NCI-H2196 (cell line): Measurements from ENCODE around the gene AKAP7.
A peak's percentile ranks its signal among the peaks of the same experiment; 100 is the strongest.

Experiments
- DNase-seq: peaks from one replicate; lab custom pipeline; 2025; ENCODE audit not compliant: unreplicated experiment; lab: John Stamatoyannopoulos, UW

Gene AKAP7

DNA sequence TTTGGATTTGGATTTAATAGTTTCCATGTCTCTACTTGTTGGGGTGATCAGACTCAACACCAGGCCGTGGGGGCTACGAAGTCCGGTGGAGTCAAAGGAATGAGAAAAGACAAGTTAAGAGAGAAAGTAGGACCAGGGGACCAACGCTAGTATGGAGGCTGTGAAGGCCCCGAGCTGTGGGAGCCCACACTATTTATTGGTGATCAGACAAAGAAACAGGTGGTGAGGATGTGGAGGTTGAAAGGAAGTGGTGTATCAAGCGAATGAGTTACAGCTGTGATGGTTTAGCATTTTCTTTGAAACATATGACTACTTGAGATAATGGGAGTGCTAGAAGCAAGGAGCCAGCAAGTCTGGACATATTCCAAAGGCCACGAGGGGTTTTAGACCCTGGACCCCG, 62.4 kb downstream of the AKAP7 start:
- DNase-seq = no peak

DNA sequence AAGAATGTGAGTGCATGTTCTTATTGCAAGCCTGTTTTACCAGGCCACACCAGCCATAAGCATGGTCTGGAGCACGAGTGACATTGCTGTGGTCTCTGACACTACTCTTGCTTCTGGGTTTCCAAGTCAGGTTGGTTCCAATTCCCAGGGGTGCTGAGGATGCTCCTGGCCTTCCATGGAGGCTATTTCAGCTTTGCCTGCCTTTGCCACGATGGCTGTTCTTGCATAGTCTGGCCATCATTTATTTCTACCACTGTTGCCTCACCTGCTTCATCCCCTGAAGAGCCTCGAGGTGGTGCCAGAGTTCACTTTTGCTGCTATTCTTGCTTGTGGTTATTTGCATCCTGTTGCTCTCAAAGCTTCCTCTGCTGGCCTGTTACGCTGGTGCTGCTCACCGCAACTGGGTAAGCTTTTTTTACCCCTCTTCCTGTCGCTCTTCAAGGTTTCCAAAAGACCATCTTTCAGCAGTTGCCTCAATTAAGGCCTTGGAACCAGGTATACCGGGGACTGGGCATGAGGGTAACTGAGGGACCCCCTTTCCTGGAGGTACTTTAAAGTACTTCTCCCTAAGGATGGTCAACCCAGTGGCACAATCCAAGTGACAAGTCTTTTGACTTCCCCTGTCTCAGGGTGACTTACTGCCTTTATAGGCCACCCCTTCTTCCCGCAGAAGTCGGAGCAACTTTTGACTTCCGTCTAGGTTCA, 64.5 kb downstream of the AKAP7 start:
- DNase-seq = peak; percentile 17

DNA sequence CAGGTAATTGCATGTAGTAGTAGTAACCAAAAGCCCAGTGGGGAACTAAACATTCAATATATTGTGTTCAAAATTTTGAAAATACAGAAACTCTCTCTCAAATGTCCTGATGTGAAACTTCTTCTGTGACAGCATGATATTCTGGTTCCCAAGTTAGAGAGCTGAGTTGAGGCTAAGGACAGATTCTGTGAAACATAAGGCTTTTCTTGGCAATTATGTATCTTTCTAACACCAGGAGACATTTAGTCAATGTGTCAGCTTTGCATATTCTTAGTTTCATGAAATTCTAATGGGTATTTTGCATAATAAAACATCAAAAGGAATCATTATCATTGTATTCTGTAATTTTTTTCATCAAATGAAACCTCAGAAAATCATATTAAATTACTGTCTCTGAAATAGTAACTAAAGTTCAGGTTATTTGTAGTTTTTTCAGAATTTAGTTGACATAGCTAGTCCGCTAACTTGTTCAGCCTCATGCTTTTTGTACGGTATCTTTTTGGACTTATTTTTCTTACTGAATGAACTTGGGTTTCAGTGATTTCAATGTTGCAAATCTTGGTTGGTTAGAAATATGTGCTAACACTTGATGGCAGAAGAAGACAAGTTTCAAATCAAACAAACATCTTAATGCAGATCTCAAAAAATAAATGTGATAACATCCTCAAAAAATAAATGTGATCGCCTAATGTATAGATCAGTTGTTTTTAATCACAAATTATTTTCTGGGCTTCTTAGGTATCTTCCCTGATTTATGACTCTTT, 70.4 kb downstream of the AKAP7 start:
- DNase-seq = no peak

DNA sequence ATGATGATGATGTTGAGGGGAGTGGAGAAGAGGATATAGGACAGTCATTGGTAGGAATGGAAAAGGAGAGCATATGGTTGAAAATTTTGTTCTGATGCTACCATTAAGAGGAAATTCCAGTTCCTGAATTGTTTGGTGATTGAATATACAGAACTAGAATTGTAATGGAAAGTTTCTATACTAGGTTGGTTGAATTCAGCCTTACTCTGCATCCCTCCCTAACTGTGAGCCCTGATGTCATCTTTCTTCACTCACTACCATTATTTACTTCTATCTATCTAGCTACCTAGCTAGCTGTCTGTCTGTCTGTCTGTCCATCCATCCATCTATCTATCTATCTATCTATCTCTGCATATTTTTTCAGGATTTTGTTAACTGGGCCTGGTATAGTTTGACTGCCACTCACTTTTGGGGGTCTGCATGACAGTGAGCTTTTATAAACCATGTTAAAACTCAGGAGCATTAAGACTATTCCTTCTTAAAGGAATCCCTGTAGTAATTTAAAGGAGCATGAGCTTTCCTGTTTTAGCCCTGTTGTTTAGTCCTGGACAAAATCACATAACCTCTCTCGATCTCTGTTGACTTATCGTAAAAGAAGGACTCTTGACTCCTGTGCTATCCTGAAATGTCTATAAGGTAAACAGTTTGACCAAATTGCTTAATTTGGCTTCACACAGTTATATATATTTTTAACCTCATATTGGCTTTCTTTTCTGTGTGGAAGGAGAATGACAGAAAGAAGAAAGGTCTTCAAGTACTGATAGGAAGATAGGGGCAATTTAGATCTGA, 71.4 kb downstream of the AKAP7 start:
- no peak for DNase-seq

DNA sequence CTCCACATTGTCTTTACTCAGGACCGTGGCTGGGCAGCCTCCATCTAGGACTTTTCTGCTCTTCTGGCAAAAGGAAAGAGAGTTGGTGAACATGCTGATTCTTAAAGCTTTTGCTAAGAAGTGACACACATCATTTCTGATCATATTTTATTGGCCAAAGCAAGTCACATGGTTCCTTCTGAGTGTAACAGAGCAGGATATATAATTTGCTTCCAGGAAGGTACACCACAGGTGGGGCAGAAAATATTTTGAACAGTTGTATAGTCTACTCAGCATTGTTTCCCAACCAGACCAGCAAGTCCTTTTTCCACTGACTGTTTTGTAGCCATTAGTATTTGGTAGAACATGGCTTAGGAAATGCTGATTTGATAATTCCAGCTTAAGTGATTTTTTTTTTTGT, 73.5 kb downstream of the AKAP7 start:
- DNase-seq = no peak

DNA sequence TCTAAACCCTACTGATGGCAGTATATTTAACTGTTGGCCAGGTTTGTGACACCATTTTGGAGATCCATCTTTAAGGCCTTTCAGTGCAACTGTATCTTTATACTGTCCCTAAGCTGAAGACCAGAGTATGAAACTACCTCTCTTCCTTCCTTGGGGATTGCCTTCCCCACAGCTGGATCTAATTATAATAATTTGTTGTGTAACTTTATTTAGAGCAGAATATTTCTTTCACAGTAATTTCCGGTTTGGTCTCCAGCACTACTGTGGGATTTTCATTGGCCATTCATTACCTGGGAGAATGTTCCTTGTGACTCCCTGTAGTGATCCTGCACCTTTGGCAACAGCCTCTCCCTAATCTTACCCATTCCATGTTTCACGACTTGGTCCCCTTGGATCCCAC, 75.2 kb downstream of the AKAP7 start:
- no peak for DNase-seq

DNA sequence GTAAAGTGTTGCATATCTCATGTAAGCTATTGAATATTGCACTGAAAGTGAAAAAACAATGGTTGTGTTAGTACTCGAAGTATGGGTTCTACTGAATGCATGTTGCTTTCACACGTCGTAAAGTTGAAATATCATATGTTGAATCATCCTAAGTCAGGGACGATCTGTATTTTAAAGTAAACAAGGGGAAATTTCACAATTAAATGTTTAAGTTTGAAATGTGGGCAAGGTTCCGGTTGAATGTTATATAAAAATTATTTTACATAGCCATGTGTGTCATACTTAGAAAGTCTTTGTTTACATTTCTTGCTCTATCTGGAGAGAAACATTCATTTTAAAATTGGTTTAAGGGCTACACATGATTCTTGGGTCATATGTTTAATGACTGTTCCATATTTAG, 76.8 kb downstream of the AKAP7 start:
- DNase-seq = no peak

DNA sequence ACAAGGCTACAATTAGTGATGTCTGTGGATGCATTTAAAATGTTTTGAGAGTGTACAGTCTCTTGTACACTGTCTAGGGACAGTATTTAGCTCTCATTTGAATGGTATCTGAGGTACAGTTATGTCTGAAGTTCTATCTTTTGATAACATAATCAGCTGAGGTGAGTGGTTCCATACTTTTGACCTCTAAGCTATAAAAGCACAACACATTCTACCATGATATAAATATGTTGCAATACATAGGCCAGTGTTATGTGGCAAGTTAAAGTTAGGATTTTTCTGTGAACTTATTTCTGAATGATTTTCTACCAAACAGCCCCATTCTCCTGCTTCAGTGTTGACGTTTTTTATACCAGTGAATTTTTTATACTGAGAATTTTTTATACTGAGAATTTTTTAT, 77.6 kb downstream of the AKAP7 start:
- DNase-seq = no peak

DNA sequence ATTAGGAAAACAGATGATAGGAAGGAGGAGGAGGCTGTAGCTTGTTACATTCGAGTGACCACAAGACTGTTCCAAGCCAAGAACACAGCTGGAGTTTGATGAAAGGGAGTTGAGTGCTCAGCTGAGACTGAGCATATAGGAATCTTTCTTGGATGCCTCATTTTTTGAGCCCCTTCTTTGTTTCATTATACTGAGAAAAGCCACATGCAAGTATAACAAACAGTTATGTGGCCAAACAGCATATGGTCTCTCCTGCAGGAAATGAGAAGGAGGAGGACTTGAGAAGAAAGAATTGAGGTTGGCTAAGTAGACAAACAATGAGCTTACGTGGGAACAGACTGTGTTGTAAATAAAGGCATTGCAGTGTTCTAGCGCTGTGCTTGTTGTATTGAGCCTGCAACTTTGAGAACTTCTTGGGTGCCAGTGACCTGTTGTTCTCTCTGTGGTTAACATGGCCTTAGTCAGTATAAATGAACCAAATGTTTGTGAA, 78.3 kb downstream of the AKAP7 start:
- no peak for DNase-seq

DNA sequence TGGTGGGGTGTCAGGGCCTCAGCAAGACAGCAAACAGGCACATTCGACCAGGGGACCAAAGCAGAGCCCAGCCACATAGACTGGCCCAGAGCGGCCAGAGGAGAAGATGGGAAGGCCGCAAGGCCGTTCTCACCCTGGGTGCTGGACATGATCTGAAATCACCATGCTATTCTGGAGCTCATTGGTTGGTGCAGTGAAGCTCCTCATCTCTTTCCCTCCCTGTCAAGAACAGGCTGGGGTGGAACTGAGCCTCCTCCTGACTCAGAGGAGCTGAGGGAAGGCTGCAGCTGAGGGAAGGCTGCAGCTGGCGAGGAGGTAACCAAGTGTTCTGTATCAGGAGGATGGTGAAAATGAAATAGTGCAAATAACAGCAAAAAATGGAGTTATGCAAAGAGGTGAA, 80.0 kb downstream of the AKAP7 start:
- no peak for DNase-seq

DNA sequence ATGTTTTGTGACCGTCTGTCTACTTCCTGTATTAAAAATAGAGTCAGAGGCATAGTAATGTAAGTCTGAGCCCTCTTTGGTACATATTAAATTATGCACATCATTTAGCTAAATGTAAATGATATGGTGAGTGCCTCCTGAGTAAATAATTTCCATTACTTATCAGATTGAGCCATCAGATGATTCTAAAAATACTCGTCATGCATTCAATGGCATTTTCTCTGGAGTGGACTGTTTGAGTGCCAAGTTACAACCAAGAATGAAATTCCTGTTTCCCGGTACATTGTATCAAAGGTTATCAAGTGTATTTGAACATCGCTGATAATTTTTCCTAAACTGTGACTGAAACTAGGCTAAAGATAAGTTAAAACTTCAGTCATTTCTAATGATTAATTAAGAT, 81.0 kb downstream of the AKAP7 start:
- DNase-seq = no peak

DNA sequence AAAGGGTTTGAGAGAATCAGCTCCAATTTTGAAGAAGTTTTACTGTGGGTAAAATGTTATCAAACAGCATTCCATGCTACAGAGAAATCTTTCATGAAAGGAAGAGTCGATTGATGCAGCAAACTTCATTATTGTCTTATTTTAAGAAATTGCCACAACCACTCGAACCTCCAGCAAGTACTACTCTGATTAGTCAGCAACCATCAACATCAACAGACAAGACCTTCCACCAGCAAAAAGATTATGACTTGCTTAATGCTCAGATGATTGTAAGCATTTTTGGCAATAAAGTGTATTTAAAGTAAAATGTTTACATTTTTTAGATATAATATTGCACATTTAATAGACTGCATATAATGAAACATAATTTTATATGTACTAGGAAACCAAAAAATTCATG, 87.5 kb downstream of the AKAP7 start:
- DNase-seq = no peak

DNA sequence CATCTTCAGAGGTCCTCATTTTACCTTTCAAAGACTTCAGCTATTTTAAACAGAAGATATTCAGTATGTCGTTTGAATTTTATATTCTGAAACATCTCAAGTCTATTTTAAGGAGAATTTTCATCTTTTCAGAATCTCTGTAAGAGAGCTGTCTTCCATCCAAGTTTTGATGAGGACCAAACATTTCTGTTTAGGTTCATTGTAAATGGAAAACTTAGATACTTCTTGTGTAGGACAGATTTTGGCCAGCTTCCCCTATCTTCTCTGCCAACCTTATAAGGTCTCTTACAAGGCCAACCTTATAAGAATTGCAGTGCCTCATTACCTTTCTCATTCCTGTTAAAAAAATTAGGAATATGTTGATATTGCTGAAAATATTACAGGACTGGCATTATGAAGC, 88.1 kb downstream of the AKAP7 start:
- no peak for DNase-seq

DNA sequence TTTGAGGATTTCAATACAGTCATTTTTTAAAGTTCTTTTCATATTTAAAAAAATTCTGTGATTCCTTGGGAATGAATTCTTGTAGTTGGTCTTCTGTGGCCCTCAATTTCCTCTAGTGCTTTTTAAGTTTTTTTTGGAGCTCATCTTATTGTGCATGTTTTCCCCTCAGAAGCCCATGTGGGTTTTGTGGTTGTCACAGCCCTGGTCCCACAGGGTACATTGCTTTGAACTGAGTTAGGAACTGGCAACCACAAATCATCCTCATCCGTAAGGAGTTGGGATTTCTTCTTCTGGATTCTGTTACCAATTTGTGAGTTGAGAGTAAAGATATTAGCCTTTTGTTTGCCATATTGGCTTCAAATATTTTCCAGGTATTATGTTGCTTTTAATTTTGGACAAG, 89.9 kb downstream of the AKAP7 start:
- no peak for DNase-seq

DNA sequence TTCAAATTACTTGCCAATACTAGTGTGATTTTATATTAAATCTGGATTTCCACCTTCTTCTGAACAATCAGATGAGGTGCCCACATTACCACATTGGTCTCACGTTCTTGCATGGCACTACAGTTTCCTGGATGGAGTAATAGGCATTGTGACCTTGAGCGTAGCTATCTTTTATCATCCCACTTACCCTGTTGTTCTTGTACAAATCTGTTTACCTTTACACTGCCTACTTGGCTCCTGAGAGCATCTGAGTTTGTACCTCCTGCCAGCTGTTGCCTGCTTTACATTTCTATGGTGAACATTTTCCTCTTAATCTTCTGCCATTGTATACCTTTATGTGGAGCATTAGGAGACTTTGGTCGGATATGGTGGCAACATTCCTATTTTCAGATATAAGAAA, 90.7 kb downstream of the AKAP7 start:
- no peak for DNase-seq

DNA sequence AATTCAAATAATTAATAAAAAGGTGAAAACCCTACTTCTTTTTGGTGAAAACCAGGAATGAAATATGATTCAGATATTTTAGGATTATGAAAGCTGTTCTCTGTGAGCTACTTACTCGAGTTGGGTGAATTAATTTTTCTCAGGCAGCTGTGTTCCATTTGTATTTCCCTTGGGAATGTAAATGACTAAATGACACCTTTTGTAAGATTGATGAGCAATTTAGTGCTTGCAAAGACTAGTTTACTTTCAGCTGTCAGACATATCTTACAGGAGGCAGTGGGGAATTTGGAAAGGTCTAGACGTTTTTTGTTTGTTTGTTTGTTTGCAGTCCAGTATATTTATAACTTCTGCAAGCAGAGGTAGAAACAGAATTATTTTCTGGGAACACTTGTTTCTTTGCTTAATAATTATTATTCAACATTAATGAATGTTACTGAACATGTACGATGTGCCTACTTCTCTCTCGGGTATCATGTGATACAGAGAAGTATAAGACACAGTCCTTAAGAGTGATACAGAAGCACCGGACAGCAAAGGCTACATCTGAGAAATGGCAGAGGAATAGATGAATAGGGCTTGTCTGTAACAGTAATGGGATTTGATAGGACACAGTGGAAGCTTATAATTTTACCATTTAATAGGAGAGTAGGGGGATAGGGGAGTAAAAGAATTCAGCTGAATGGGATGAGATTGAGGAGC, 91.3 kb downstream of the AKAP7 start:
- no peak for DNase-seq

DNA sequence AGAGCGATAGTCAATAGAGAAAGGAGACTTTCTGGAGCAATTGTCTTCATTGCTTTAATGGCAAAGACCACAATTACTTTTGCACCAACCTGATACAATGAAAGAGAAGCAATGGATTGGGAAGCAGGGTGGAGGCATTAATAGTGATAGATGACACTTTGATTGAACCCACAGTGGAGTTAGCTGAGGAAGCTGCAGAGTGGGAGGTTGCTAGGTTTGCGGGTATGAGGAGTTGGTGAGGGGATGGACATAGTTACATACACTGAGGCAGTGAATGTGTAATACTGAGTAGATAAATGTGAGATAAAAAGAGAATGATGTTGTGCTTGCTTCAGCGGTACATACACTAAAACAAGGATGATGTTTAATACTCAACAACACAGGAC, 91.9 kb downstream of the AKAP7 start:
- no peak for DNase-seq

DNA sequence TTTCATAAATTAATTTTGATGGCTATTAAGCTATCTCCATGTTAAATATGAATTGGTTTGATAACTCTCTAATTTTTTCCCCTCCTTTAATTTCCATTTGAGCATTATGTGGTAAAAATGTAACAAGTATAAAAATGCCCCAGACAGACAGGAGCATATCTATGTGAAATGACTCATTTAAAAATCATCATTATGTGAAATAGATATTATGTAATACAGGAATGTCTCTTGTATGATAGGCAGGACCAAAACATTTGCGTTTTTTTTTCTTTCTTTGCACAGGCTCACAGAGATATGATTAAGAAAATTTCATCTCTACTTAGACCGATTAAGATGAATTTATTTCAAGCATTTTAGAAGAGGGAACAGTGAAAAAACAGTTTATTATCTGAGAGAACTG, 95.8 kb downstream of the AKAP7 start:
- no peak for DNase-seq

DNA sequence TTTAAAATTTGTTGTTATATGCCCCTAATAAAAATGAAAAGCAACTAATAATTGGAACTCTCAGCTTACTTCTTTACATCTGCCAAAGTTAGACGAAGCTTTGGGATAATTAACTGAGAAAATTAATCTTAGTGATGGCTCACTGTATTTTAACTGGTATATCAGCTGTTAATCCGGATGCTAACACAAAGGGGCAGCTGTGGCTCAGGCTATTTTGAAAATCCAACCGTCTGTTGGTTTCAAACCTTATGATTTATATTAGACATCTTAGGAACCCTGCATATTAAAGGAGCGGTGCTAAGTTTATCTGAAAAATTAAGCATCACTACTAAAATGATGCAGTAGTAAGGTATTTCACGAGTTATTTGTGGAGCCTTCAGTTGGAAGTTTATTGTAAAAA, 96.6 kb downstream of the AKAP7 start:
- DNase-seq = no peak

DNA sequence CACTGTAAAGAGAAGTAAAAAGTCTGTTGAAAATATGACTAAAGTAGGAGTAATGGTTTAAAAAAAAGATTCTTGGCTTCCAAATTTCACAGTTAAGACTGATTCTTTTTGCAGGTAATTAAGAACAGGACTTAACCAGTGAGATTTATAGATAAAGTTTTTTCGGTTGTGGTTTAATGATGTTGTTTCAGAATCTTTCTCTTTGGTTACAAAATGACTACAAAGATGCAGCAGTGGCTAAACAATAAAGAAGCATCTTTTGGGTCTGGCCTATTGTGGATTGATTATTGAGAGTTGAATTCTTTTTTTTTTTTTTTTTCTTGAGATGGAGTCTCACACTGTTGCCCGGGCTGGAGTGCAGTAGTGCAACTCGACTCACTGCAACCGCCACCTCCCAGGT, 109.7 kb downstream of the AKAP7 start:
- DNase-seq = no peak

DNA sequence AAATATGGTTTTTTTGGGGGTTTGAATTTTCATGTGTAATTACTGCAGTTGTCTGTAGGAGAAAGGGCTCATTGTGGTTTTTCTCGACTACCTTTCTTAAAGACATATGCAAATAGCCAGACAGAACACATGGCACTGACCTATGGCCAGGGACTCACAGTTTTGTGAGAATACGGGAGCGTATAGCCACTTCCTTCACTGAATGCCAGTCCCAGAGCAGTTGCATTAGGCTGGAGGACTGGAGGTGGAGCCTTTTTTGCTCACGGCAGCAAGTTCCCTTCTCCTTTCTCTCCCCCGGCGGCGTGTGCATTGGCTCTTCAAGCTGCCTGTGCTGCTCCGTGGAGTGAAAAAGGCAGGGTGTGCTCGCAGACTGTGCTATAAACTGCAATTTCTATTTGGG, 114.9 kb downstream of the AKAP7 start:
- DNase-seq = no peak
